Ramos (cell line): ENCODE data around the gene HPS4.
"Not testable (repeated sequence)": the region's sequence is repeated elsewhere in the genome, so short reads cannot be mapped to it uniquely, and the experiment has no call there.

Experiments
- in situ Hi-C: fragments of 300-500 bp; cut with MboI; formaldehyde crosslinking; loops from one replicate; pipeline ENCODE4 v1.14.3; 2022; ENCODE audit warnings: low sequenced_read_pairs; ENCODE audit not compliant: unreplicated experiment

Gene HPS4

DNA sequence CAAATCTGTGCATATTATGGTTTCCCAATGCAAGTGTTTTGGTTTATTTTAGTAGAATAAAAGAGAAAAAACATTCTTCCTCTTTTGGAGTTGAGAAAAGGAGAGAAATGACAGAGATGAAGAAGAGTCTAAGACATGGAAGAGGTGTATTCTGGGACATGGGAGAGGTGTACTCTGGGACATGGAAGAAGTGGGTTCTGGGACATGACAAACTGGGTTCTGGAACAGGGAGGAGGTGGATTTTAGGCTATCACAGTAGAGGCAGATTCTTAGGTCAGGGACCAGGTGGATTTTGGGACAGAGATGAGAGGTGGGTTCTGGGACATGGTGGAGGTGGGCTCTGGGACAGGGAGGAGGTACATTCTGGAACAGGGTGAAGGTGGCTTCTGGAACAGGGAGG, 56.7 kb downstream of the HPS4 start:
- in situ Hi-C loops: no loop called here

DNA sequence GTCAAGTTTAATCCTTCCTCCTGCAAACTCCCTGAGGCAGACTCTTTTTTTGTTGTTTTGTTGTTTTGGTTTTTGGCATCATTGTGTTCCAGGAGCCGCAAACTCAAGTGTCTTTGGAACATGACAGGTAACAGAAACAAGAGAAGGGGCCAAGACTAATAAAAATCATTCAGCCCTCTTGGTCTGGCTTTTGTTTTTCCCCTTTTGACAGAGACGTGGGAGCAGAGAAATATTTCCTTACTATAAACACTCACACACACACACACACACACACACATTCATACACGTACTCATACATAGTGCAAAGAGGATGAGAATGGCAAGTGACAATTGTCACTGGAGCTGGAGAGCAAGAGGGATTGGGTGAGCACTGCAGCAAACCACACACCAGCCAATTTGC, 65.0 kb downstream of the HPS4 start:
- in situ Hi-C loops: no loop called here

DNA sequence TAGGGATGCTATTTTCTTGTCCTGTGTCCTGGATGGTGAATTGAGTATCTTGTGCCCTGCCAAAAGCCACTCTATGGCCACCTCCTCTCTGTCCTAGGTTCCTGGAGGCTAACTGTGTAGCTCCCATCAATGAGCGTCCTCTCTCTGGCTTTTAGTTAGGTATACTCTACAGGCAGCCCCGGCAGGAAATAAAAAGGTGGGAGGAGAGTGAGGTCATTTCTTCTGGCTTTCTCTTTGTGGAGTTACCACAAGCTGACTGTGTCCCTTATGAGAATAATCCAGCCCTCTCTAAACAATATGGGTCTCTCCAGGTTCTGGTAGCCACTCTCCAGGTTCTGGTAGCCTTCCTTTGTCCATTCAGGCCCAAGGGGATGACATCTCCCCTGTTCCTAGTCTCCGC, 66.2 kb downstream of the HPS4 start:
- in situ Hi-C loops: no loop called here

DNA sequence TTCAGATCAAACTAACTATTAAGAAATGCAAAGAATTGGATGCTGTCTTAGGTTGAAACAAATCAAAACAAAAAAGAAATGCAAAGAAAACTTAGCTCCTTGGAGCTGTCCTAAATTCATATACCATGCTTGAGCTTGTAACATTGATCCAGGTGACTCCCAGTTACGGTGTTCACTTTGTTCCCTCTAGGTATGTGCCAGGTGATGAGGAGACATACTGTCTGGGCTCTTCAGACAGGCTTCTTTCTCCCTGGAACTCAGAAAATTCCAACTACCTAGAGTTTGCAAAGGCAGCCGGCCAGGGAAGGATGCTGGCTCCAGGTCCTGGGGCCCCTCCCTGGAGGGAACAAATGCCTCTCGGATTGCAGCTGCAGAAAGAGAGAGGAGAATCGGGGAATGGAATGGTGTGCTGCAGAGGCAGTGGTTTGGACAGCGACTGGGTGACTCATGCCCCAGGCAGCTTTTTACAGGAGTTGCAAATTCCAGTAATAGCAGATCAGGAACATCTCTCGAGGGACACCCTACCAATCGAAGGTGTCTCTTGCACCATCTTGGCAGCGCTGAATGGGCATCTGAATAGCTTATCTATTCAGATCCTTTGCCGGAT, 66.8 kb downstream of the HPS4 start:
- in situ Hi-C loops: no loop called here

DNA sequence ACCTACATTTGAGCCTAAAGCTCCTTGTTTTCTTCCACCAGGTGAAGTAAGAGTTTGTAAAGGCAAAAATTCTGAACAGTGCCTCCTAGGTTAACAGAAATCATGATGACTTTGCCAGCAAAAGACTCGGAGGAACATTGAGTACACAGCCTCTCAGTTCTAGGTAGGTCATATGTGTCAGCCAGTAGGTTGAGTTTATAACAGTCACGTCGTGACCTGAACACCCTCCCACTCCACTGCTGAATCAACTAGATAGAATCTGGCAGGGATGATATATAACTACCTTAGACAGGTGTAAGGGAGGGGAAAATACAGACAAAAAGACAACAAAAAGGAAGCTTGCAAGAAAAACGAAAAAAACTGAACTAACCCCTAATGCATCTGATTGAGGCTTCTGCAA, 67.3 kb downstream of the HPS4 start:
- in situ Hi-C loops: no loop called here

DNA sequence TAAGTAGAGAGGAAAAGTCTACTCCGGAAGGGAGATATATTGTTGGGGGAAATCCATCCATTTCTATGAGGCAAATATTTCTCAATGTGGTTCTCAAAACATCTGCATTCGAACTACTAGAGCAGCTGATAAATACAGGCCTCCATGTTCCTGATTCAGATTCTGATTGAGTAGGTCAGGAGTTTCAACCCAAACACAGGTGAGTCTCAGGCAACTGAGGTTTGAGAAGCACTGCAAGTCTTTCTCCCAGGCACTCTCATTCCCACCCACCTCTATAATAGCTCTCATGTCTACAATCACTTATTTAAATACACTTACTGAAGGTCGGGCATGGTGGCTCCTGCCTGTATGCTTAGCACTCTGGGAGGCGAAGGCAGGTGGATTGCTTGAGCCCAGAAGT, 69.2 kb downstream of the HPS4 start:
- in situ Hi-C loops: no loop called here

DNA sequence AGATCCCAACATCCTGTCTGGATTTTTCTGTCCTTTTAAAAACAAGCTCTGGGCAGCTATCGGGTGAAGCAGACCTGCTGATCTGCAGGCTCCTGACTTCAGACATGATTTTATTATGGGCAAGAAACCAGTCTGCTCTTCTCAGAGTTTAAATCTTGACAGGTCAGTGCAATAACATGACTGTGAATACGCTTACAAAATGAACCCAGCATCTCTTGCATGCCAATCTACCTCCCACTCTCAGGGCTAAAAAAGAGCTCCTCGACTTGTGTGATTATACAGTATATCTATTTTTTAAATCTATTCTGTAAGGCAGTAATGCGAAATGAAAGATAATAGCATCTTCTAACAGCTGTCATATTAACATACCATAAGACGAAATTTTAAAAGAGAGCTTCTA, 73.2 kb downstream of the HPS4 start:
- in situ Hi-C loops: no loop called here

DNA sequence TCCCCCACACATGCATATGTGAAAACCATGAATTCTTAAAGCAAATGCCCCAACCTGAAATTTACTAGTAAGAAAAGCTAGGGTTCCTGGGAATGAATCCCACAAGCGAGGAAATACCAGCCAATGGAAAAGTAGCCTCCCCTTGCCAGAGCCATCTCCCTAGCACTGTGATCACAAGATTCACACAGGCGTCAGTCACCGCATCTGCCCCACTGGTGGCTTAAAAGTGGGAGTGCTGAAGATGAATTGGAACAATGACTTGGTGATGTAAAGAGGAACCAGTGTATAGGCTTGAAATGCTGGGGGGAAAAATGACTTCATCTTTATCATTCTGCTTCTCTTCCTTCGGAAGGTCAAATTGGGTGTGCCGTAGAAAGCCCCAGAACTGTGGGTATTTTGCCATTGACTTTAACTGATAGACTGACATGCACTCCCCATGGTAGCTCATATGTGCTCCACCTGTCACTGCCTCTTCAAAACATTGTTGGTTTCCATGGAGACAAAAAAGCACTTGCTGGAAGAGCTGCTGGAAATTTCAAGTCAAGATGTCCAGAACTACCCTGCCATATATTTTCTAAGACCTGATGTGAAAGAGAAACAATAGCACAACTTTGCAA, 73.8 kb downstream of the HPS4 start:
- in situ Hi-C loops: no loop called here

DNA sequence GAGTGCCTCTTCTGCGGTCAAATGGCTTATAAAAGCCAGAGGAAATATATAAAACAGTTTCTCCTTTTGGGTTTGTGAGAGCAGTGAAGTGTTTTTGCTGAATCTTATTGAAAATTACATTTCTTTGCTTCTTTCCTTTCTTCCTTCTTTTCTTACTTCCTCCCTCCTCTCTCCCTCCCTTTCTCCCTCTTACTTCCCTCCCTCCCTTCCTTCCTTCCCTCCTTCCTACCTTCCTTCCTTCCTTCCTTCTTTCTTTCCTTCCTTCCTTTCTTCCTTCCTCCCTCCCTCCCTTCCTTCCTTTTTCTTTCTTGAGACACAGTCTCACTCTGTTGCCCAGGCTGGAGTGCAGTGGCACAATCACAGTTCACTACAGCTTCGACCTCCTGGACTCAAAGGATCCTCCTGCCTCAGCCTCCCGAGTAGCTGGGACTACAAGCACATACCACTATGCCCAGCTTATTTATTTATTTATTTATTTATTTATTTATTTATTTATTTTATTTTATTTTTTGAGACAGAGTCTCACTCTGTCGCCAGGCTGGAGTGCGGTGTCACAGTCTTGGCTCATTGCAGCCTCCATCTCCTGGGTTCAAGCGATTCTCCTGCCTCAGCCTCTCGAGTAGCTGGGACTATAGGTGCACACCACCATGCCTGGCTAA, 74.9 kb downstream of the HPS4 start:
- in situ Hi-C loops: not testable (repeated sequence)

DNA sequence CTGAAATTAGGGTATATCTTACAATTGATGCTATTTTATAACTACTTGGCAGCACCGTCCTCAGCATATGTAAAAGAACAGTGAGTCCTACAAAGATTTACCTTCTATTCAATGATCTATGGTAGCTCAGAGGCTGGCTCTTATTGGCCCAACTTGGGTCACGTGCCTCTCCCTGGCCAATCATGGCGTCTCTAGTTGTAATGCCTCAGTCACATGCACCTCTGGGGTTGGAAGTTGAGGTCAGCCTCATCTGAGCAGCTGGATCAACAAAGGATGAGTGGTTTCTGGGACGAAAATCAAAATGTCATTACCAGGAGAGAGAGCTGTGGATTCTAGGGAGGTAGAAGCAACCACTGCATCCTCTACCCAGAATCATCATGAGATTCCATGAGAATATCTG, 77.5 kb downstream of the HPS4 start:
- in situ Hi-C loops: no loop called here

DNA sequence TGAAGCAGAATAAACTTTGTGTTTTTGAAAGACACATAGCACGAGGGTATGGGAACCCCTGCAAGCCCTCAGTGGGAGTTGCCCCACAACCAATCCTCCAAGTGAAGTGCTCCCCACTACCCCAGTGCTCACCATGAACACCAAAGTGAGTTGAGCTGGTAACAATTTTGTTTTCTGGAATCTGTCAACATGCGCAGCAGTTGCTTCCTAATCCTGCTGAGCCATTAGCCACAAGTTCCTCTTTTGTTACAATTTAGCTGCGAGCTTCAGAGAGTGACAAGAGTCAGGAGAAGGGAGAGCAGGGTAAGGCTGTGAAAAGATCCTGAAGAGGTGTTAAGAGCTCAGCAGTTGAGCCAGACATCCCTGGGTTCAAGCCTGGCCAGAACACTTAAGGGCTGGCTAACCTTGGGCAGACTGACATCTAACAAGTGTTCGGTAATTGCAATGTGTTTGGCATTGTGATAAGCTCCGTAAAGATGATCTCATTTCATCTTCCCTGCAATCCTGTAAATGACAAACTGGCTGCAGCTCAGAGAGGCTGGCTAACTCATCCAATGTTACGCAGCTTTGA, 78.6 kb downstream of the HPS4 start:
- in situ Hi-C loops: no loop called here

DNA sequence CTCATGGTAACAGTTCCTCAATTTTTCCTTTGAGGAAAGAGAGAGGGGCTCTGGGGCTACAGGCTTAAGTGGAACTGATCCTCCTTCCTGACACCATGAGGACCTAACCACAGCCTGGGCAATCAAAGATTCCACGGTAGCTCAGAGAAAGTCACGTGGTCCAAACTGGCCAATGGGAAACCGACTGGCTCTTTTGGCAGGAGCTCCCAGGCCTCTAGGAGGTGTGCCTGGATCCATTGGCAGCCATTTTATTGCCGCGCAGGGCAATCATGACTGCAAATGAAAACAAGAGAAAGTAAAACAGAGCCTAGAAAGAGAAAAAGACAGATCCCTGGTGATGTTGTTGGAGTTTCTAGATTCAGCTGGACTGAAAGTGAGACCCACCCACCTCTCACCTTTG, 81.9 kb downstream of the HPS4 start:
- in situ Hi-C loops: no loop called here
